HK-2 (cell line): Measurements from ENCODE around the gene ARHGAP24.

ENCODE experiments used
- DNase-seq: peaks from one replicate; pipeline ENCODE4 v3.0.0-alpha.2; 2018; ENCODE audit not compliant: unreplicated experiment

The ARHGAP24 gene

DNA sequence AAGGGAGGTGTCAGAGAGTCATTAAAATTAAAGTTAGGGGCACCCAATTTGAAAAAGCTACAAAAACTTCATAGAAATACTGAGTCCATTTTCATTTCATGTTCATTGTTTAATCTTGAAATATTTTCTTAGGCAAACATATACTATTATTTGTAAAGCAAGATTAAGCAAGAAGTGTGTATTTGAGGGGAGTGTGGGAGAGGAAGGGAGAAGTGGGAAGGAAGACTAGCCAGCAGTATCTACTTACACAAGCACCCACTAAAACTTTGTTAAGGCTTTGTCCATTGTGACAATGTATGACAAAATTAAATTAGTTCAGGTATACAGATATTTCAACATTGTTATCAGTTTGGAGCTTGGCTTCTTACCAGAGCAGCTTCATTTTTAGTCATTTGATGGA, 222.9 kb downstream of the ARHGAP24 start:
- DNase-seq, result no peak

DNA sequence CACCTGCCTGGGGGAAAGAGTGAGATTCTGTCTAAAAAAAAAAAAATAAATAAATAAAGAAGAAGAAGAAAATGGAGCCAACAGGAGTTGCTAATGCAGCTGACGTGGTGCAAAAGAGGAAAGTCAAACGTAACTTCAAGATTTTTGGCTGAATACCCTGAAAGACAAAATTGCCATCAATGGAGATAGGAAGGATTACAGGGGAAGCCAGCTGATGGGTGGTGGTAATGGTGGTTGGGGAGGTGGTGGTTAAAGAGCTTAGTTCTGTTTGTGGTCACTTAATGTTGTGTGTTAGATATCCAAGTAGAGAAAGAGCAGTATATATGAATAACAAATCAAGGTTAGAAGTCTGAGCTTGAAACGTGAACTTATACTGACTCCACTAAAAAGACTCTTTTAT, 225.4 kb downstream of the ARHGAP24 start:
- DNase-seq, result no peak

DNA sequence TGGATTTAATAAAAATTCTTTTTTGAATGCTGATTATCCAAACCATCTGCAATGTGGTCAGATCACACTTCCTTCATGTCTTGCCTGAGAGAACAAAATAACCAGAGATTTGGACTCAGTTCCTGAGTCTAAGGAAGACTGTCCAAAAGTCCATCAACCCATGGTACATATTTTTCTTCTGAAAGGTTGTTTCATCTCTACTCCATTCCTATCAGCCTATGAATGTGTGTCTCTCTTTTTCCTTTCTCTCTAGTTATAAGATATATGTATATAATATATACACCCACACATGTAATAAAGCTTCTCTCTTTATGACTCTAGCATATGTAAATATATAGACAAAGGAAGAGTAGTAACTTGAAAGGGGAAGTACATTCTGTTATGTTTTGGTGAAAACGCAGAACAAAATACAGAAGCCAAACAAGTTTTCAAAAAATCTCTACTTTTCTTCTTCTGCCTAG, 226.9 kb downstream of the ARHGAP24 start:
- no peak for DNase-seq

GRCh38 chr4:85703096-85703495, 228.1 kb downstream of the ARHGAP24 start:
- no peak for DNase-seq

- DNase-seq, result no peak
These were observed 232.7 kb downstream of the ARHGAP24 start for GRCh38 chr4:85707611-85708010.

DNA sequence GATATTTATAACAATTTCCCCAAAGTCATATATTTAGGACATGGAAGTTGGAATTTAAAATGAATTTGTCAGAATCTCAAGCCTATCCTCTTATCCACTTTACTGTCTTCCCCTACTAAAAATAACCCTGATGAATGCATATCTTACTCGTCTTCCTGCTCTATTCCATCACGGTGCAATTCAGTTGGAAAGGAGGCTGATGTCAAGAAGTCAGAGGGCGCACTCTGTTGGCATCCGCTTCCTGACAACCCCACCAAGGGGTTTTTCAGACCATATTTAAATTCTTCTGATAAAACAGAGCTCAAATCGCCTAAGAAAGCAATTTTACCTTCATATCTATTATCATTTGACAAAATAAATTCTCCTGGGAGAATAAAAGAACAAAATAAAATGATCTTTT, 233.5 kb downstream of the ARHGAP24 start:
- no peak for DNase-seq

GRCh38 chr4:85713005-85713404, 238.1 kb downstream of the ARHGAP24 start:
- no peak for DNase-seq

GRCh38 chr4:85715991-85716737, 241.2 kb downstream of the ARHGAP24 start:
- no peak for DNase-seq

DNA sequence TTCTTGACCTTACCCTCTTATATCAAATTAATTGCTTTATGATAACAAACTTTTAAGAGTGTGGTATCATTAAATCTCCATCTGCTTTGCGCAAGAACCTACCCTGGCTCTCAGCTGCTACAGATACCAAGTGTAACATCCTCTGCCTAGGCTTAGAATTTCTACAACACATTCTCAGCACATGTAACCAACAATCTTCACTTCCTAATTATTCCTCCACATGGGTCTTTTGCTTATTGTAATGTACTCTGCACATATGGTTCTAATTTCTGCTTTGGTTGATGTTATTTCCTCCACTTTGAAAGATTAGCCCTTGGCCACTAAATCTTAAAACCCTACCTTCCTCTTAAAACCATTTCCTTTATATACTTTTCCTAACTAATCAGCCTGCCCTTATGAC, 242.4 kb downstream of the ARHGAP24 start:
- no peak for DNase-seq

- no peak for DNase-seq
These were observed 242.9 kb downstream of the ARHGAP24 start for GRCh38 chr4:85717847-85718246.

DNA sequence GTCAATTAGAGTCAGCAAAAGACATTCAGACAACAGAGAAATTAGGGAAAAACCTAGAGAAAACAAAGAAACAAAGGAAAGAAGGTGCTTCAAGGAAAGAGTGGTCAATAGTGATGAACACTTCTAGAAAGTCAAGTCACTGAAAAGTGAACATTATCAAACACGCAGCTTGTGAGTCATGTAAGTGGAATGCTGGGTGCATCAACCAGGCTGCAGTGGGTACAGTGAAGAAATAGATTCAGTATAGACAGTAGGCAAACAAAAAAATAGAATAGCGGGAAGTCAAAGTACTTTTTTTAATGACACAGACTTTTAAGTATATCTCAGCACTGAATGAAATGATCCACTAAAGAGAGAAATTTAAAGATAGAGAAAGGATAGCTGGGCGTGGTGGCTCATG, 245.8 kb downstream of the ARHGAP24 start:
- DNase-seq, result no peak

GRCh38 chr4:85722401-85722800, 247.5 kb downstream of the ARHGAP24 start:
- no peak for DNase-seq

GRCh38 chr4:85722807-85723206, 247.9 kb downstream of the ARHGAP24 start:
- DNase-seq, result no peak

DNA sequence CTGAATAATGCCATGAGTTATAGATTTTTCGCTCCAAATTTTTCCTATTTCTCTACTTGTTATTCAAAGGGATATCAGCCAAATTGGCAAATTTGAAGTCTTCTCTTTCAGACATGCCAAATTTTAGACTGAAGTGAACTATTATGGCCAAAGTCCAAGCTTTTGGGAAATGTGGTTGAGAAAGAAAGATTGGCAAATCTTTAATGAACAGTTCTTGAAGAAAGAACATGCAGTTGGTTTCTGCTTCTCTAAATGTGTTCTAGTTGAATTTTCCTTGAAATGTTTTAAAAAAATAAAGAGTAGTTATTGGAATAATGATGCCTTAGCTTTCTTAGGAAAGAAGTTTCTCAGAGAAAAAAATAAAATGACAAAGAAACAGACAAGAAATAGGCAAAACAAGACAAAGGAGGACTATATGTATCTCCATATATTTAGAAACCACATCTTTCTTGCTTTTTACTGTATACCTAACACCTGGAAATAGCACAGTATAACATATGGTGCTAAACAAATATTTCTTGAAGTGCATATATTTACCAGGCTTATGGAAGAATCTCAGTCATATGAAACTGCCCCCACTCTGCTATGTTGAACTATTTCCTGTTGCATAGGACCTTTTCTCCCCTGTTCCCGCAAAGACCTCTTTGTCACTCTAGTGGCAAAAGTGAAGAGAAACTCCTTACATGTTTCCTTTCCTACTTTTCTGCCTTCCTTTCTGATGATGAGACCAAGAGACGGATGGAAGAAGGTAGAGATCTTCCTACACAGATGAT, 250.0 kb downstream of the ARHGAP24 start:
- no peak for DNase-seq

GRCh38 chr4:85725721-85726170, 250.8 kb downstream of the ARHGAP24 start:
- DNase-seq, result no peak

DNA sequence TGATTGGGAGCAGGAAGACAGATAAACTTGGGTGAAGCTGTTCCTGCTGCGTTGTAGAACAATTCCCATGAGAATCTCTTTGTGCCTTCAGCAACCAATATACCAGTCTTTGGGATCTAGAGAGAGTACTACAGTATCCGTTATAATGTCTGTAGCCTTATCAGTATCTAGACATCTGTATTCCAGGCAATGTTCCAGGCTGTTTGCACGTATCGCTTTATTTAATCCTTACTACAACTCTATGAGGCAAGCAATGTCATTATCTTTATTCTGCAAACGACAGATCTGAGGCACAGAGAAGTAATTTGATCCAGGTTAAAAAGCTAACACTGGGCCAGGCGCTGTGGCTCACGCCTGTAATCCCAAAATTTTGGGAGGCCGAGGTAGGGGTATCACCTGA, 251.6 kb downstream of the ARHGAP24 start:
- DNase-seq, result no peak

GRCh38 chr4:85728464-85728863, 253.5 kb downstream of the ARHGAP24 start:
- no peak for DNase-seq

GRCh38 chr4:85732124-85732523, 257.2 kb downstream of the ARHGAP24 start:
- no peak for DNase-seq

- DNase-seq, result no peak
These were observed 258.8 kb downstream of the ARHGAP24 start for GRCh38 chr4:85733798-85734197.

DNA sequence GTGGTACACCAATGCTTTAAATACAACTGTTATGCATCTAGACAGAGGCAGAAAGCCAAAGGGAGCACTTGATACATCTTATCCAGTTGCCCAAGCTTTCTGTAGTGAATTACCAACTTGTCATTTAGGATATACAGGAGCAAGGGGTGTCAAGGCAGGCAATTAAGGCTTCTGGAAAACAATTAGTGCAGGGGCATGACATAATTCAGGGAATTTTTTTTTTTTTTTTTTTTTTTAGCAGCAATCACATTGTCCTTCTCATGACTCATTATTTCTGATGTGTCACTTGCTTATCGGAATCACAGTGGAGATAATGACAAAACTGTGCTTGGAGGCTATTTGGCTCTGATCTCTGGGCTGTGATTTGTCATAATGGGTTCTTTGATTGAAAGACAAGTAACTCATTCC, 259.5 kb downstream of the ARHGAP24 start:
- no peak for DNase-seq

GRCh38 chr4:85736571-85736970, 261.6 kb downstream of the ARHGAP24 start:
- no peak for DNase-seq

DNA sequence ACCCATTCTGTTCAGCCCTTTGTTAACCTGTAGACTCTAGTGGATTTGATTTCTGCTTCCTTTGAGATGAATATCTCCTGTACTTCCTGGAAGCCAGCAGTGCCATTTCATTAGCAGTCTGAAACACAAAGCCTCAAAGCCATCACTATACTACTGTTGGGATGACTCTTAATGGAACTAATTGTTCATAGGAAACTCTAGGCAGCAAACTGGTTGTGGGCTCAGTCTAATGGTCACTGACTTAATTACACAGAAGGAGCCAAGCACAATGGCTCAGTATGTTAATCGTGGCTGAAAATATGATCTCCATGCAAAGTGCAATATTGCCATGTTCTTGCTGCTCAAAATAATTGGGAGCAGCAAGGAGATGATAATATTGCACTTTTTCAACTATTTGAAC, 262.3 kb downstream of the ARHGAP24 start:
- no peak for DNase-seq

GRCh38 chr4:85738721-85739120, 263.8 kb downstream of the ARHGAP24 start:
- no peak for DNase-seq
